Stimulated activated naive CD4-positive, alpha-beta T cell (primary cell): ENCODE results near the gene PITPNM1.
"Not testable (repeated sequence)": the region's sequence is repeated elsewhere in the genome, so short reads cannot be mapped to it uniquely, and the experiment has no call there.

Experiments
- DNase-seq, 6 experiments: peaks; one replicate each; lab custom pipeline; 2025; lab: John Stamatoyannopoulos, UW

PITPNM1 gene

DNA sequence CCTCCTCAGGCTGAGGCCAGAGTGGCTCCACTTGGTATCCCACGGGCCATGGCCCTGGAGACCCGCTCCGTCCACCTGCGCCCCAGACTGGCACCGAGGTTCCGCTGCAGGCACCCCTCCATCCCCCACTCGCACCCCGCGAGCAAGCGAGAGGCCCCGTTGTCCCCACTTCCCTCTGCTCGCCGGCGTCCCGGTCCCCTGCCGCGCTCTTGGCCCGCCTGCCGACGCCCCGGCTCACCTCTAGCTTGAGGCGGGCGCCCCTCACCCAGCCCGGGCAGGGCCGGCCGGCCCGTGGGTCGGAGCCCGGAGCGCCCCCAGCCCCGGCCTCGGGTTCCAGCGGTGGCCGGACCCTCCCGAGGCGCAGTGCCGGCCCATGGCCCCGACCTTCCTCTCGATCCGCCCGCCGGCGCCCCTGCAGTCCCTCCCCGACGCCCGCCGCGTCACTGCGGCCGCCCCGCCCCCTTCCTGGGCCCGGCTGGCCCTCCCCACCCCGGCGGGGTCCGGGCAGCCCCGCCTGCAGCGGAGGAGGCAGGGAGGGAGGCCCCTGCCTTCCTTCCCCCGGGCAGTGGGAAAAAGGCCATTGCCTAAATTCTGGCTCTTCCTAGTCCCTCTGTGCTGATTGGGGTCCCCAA lies at the start of gene PITPNM1:
Gene PITPNM1, minus strand, starts transcription at position 414 of the 632 bp plus-strand sequence. CDS start 1,183 bp downstream, outside the sequence.
- peak; percentile 26 to 70 (median 59) for DNase-seq

DNA sequence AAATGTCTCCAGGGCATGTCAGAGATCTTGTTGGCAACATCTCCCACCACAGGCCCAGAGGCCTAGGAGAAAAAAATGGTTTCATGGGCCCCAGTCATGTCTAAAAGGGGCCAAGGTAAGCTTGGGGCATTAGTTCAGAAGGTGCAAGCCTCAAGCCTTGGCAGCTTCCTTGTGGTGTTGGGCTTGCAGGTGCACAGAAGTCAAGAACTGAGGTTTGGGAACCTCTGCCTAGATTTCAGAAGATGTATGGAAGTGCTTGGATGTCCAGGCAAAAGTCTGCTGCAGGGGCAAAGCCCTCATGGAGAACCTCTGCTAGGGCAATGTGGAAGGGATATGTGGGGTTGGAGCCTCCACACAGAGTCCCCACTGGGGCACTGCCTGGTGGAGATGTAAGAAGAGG lies 46.5 kb upstream of the PITPNM1 start:
- DNase-seq = not testable (repeated sequence)

DNA sequence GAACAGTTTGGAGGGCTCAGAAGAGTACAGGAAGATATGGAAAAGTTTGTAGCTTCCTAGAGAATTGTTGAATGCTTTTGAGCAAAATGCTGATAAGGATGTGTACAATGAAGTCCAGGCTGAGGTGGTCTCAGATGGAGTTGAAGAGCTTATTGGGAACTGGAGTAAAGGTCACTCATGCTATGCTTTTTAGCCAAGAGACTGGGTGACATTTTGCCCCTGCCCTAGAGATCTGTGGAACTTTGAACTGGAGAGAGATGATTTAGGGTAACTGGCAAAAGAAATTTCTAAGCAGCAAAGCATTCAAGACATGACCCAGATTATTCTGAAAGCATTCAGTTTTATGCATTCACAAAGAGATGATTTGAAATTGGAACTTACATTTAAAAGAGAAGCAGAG lies 46.0 kb upstream of the PITPNM1 start:
- no peak for DNase-seq

DNA sequence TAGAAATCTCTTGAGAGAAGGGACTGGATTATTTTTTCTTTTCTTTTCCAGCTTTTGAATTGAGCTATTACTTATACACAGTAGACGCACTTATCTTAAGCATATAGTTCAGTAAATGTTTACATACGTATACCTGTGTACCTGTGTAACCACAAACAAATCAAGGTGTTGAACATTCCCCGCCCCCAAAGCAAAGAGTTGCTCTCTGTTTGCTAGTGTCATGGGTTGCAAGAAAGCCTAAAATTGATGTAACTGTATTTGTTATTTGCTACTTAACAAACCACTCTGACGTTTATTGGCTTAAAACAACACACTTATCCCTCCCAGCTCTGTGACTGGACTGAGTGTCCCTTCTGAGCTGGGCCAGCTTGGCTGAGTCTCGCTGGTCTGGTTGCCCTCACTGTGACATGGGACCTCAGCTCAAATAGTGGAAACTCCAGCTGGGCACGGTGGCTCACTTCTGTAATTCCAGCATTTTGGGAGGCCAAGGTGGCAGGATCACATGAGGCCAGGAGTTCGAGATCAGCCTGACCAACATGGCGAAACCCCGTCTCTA lies 43.5 kb upstream of the PITPNM1 start:
- DNase-seq = no peak

DNA sequence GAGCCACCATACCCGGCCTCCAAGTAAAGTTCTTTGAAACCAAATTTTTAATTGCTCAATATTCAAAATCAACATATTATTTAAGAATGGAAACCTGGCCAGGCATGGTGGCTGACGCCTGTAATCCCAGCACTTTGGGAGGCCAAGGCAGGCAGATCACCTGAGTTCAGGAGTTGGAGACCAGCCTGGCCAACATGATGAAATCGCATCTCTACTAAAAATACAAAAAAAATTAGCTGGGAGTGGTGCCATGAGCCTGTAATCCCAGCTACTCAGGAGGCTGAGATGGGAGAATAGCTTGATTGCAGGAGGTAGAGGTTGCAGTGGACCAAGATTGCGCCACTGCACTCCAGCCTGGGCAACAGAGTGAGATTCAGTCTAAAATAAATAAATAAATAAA lies 42.9 kb upstream of the PITPNM1 start:
- not testable (repeated sequence) for DNase-seq

DNA sequence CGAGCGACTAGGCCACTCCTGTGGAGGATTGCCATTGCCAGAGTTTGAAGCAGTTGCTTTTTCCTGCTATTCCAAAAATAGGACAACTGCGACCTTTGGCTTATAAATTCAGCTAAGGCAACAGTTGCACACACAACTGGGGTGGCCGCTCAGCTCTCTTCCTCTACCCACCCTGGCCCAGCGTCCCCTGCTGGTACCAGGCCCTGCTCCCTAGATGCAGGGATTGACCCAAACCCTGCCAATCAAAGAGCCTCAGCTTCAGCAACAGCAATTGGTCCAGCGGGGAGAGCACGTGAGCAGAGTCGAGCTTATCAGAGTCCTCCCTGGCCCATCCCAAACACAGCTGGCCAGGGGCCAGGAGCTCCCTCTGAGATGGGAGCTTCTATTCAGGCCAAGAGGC lies 40.1 kb upstream of the PITPNM1 start:
- no peak for DNase-seq

DNA sequence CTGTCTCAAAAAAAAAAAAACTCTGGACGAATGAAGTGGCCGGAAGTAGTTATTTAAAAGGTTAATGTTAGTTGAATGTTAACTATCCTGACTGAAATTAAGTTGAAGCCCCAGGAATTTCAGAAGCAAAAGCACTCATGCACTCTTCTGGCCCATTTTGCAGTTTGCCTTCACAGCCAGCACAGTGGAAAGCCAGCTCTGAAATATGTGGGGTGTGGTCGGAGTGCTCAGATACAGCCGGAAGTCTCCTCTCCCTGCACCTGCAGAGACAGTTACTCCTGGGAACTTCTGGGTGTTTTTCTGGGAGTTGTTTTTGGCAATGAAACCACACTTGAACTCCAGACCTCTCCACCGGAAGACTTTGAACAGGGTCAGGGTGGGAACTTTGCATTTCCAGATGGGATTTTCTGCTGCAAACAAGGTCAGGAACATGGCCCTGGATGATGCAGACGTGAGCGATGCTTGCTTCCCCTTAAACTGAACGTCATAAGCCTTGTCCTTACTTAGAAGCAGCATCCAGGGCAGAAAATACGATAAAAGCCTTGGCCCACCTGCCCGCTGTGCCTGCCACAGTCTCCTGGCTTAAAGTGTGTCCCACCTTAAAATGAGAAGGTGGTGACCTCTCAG lies 39.6 kb upstream of the PITPNM1 start:
- no peak for DNase-seq

DNA sequence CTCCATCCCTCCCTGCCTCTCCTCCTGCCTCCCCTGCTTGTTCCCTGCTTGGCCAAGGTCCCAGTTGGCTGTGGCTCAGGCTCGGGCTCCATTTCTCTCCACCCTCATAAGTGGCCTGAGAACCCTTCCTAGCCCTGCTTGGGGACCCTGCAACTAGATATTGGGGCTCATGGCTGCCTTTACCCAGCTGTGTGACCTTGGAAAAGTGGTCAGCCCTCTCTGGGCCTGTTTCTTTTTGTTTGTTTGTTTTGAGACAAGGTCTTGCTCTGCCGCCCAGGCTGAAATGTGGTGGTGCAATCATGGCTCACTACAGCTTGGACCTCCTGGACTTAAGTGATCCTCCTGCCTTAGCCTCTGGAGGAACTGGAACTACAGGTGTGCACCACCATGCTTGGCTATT lies 38.4 kb upstream of the PITPNM1 start:
- DNase-seq = no peak

DNA sequence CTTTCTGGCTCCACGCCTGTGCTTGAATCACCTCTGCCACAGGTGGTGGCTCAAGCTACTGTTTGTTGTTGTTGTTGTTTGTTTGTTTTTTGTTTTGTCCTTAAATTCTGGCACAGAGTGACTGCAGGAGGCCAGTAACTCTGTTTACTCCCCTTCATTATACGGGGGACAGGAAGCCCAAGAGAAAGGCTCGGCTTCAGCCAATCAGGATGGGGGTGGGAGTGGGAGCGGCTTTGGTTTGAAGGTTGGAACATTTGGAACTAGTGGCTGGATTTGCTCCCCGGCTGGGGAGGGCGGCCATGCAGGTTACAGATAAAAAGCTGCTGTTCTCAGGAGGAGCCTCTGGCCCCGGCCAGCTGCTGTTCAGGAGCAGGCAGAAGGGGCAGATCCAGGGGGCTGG lies 37.8 kb upstream of the PITPNM1 start:
- no peak for DNase-seq

DNA sequence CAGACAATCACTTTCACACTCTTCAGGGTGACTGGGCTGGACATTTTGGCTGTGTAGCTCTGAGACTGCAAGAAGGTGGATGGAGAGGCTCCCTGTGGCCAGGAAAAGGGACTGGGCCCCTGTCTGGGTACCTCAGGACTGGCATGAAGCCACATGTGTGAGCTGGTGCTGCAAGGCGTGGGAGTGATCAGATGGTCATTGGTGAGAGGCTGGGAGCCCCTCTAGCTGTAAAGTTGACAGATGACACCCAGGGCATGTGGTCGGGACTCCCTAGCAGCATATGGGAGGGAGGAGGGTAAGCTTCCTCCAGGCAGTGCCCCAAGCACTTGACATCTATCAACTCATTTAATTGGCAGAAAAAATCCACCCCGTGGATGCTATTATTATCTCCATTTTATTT lies 37.0 kb upstream of the PITPNM1 start:
- DNase-seq = no peak

DNA sequence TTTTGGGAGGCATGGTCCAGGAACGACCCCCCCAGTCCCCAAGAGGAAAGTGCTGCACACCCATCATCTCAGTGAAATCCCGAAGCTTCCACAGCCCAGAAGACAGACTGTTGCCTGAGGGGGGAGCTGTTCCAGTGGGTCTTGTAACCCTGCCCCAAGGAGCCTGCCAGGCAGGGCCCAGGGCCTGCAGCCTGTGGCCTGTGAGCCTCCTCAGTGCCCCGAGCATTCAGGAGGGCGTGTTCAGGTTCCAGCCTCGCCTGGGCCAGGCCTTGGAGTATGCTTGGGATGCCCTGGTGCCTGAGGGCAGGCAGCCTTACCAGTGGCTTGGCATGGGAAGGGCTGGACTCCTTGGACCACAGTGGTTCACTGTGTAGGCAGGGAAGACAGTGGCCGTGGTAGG lies 36.0 kb upstream of the PITPNM1 start:
- no peak for DNase-seq

DNA sequence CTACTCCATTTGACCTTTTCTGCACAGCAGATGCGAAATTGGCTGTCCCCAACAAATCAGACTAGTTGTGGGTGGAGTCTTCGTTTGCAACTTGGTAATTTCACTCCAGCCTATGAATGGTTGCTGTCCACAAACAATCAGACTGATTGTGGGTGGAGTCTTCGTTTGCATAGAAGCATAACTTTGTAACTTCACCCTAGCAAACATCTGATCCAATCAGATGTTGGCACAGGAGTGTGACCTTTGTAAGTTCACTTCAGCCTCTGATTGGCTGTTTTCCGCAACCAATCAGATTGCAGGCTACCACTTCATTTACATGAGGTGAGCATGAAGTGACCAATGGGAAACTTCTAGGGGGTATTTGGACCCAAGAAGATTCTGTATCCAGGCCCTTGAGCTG lies 34.4 kb upstream of the PITPNM1 start:
- DNase-seq = no peak

DNA sequence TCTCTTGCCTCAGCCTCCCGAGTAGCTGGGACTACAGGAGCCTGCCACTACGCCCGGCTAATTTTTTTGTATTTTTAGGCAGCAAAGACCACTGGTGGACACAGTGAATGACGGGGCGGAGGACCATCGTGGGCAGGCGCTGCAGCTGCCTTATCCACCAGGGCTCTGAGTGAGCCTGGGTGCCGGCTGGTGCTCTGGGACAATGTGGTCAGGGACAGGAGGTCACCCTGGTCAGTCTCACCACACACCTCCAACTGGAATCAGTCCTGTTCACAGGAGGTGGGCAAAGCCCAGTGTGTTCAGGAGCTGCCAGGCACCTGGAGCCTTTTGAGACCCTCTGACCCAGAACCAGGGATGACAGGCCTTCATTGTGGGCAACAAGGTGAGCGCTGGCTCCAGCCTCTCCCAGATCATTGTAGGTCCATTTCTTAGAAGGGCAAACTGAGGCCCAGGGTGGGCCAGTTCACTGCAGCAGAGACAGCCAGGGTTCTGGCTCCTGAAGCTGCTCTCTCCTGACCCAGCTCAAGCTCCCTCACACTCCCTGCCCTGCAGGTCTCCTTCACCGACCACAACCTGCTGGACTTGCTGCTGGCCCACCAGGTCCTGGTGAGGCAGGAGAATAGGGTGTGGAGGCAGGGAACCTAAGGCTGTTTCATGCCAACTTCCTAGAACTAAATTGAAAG lies 33.8 kb upstream of the PITPNM1 start:
- DNase-seq = no peak

DNA sequence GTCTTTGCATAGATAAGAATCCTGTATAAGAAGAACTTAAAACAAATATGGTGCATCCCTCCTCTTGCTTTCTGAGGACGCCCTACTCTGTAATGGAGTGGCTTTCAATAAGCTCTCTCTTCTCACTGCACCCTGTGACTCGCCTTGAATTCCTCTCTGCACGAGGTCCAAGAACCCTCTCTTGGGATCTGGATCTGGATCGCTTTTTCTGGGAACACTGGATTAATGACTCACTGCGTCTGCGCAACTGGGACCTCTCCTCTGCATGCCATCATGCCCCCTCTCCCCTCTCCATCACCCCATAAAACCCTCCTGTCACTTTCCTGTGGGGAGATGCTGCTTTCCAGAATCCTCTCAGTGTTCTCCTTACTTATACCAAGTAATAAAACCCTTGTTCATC lies 33.1 kb upstream of the PITPNM1 start:
- no peak for DNase-seq

DNA sequence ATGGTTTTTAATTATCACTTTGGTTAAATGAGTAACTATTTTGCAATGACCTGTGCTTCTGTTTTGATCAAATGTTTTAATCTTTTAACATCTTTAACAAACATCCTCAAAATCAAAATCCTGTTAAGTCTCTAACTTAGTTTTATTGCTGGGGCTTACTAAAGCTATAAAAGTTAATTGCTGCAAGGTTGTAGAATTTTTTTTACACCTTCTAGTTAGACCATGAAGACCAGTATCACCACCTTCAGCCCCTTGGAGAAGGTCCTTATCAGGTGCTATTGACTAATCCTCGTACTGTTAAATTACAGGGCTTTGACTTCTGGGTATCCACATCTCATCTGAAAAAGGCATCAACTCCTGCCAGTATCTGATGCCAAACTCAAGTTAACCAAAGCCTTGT lies 30.4 kb upstream of the PITPNM1 start:
- no peak for DNase-seq

DNA sequence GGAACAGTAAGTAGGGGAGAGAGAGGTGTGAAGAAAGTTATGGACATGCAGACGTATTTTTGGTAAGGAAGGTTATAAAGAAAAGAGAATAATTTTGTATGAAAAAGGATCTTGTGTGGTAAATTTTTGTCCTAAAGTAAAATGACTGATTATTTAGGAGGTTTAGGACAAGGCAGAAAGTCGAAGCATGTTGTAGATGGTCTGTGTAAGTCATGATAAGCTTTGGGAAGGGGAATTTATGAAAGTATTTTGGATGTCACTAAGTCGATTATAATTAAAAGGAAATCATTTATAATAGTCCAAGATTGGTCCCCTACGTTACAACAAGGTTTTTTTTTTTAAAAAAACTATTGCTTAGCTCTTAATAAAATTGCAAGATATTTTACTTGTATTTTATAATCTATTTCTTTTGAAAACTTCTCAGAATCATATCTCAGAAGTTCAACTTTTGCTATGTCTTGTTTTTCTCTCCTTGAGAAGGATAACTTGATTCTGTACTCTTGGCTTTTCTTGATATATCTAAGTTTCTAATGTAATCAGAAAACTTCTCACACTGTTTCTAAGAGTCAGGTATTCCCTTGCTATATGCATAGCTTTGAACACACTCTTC lies 29.0 kb upstream of the PITPNM1 start:
- no peak for DNase-seq

DNA sequence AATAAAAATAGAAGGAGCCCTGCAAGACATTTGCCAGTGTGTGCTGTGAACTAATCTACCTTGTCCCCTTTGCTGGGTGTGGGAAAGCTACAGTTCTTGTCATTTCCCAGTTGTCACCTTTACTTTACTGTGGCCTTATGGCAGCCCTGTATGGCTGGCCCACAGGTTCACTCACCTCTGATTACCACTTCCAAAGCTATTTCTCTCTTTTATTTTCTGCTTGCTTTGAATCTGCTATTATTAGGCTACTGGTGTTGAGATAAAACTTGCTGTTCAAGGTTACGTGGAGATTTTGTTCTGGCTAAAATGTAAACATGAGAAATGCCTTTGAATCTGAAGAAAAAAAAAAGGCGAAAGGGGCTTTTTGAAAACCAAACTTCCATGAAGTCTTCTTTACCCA lies 27.7 kb upstream of the PITPNM1 start:
- no peak for DNase-seq

DNA sequence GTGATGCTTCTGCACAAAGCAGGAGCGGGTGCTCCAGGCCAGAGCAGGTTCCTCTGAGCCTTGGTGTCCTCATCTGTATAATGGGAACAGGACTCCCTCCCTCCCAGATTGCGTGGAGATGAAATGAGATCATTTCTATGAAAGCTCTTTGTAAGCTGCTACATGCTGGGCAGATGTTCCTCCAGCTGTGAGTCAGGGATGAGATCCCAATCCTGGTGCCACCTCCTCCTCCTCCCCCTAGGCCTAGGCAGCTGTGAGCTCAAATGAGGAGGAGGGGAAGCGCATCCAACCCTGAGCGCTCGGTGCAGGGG lies 25.1 kb upstream of the PITPNM1 start:
- DNase-seq = no peak

DNA sequence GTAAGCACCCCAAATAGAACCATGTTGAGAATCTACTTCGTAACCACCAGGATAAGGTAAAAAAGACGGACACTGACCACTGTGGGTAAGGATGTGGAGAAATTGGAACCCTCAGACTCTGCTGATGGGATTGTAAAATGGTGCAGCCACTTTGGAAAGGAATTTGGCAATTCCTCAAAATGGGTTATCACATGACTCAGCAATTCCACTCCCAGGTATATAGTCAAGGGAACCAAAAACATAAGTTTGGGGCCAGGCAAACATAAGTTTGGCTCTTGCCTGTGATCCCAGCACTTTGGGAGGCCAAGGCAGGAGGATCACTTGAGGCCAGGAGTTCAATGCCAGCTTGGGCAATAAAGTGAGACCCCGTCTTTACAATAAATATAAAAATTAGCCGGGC lies 23.2 kb upstream of the PITPNM1 start:
- no peak for DNase-seq

DNA sequence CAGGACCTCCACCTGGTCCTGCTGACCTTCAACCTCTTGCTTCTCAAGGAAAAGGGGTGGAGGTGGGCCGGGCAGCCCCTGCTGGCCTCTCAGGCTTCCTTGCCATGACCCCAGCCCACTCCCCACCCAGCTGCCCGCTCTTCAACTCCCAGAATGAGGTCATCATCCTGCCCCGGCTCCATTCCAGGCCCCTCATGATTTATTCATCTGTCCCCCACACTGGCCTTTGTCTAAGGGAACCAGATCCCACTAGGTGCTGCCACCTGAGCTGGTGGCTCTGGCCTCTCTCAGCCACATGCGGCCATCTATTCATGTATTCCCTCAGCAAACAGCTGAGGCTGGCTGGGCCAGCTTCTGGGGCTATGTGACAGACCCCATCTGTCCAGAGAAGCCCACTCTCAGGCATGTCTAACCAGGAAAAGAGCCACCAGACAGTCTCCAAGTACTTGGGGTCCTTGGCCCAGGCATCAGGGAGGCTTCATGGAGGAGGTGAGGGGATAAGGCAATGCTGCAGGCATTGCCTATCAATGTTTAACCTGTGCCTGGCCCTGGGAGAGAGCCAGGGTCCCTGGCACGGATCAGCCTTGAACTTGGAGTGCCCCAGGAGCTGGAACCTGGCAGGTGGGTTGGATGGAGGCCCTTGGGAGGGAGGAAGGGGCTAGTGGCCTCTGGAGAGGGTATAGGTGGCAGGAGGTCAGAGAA lies 20.3 kb upstream of the PITPNM1 start:
- DNase-seq = no peak

DNA sequence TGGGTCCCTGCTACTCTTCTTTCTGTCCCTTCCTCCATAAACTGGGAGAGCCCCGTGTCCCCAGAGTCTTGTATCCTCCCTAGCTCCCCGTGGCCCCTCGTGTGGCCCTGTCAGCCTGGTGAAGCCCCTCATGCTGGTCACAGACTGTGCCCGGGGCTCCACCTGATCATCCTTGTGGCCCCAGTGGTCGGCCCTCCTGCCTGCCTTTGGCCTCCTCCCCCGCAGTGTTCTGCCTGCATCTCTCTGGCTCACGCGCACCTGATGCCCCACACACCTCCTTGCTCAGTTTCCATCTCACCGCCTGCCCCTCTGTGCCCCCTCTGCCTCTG lies 19.3 kb upstream of the PITPNM1 start:
- DNase-seq = no peak
